CD4-positive, CD25-positive, alpha-beta regulatory T cell (primary cell): ENCODE results near the gene TBC1D8B. TPM values are rescaled to one million over a fixed set of nuclear protein-coding genes. Genes with fewer than 3 reads are reported as not detected.
A peak's percentile ranks its signal among the peaks of the same experiment; 100 is the strongest.
"Not testable (repeated sequence)": the region's sequence is repeated elsewhere in the genome, so short reads cannot be mapped to it uniquely, and the experiment has no call there.

ENCODE experiments used
- ATAC-seq, 2 donors: fragments of 150-1000 bp; cut with Tn5 transposase; one replicate each; pipeline ENCODE4 v1.10.0; 2021; ENCODE audit warnings: low read depth in 2 of 2, moderate number of reproducible peaks in 2 of 2, moderate library complexity in 1 of 2
- DNase-seq, 3 donors: peaks; one replicate each; pipeline versions ENCODE4 v3.0.0 to v3.0.0-alpha.2; 2012 to 2022; ENCODE audit warnings: mixed read lengths in 1 of 3
- H3K27ac ChIP-seq: one replicate; pipeline ENCODE4 v1.7.0; 2013; ENCODE audit warnings: mild to moderate bottlenecking, low read length; ENCODE audit not compliant: insufficient read depth, poor library complexity, severe bottlenecking
- H3K27me3 ChIP-seq: one replicate; pipeline ENCODE4 v1.7.0; 2013; ENCODE audit warnings: low read length; ENCODE audit not compliant: control insufficient read depth, insufficient read depth
- H3K36me3 ChIP-seq: one replicate; pipeline ENCODE4 v1.7.0; 2013; ENCODE audit warnings: mild to moderate bottlenecking, low read length, moderate library complexity; ENCODE audit not compliant: control insufficient read depth, insufficient read depth
- H3K4me1 ChIP-seq: 2 replicates; pipeline ENCODE4 v1.7.0; 2013; ENCODE audit warnings: mild to moderate bottlenecking, low read length; ENCODE audit not compliant: insufficient read depth, control insufficient read depth, poor library complexity, severe bottlenecking
- H3K4me3 ChIP-seq: one replicate; pipeline ENCODE4 v1.7.0; 2013; ENCODE audit warnings: low read depth, mild to moderate bottlenecking, low read length, moderate library complexity
- H3K9me3 ChIP-seq, 2 experiments: 1 replicate in 1 of 2; 2 replicates in 1 of 2; pipeline ENCODE4 v1.7.0; 2013; ENCODE audit warnings: low read length in 2 of 2, mild to moderate bottlenecking in 1 of 2, moderate library complexity in 1 of 2; ENCODE audit not compliant: control insufficient read depth in 2 of 2
- H3K27ac Mint-ChIP-seq, 3 donors: one replicate each; pipeline ENCODE4 v1.8.0; 2020 to 2022; ENCODE audit warnings: mild to moderate bottlenecking in 3 of 3, mixed read lengths in 3 of 3, moderate library complexity in 2 of 3
- H3K27me3 Mint-ChIP-seq: one replicate; pipeline ENCODE4 v1.8.0; 2022; ENCODE audit warnings: mild to moderate bottlenecking, mixed read lengths
- H3K36me3 Mint-ChIP-seq: one replicate; pipeline ENCODE4 v1.8.0; 2020; ENCODE audit warnings: mixed read lengths
- H3K4me1 Mint-ChIP-seq, 4 donors: one replicate each; pipeline ENCODE4 v1.8.0; 2020 to 2022; ENCODE audit warnings: mixed read lengths in 4 of 4, mild to moderate bottlenecking in 1 of 4
- H3K4me3 Mint-ChIP-seq, 4 donors: one replicate each; pipeline ENCODE4 v1.8.0; 2020 to 2022; ENCODE audit warnings: mild to moderate bottlenecking in 4 of 4, mixed read lengths in 4 of 4, moderate library complexity in 3 of 4
- H3K9me3 Mint-ChIP-seq, 7 donors: one replicate each; pipeline ENCODE4 v1.8.0; 2020 to 2022; ENCODE audit warnings: mixed read lengths in 7 of 7, mild to moderate bottlenecking in 3 of 7, moderate library complexity in 2 of 7
- polyA plus RNA-seq, 4 donors: library from polyadenylated mRNA; unstranded; fragments of 300-500 nt; fragmentation: Illumina TruSeq; gene quantifications; one replicate each; pipeline ENCODE4 v1.2.3, GENCODE V29; 2021
- total RNA-seq: library from RNA; stranded (reverse); gene quantifications from one replicate; pipeline ENCODE4 v1.2.3, GENCODE V29; 2022

The TBC1D8B gene
- total RNA-seq (0.17 TPM), polyA plus RNA-seq (under 1 TPM in 2 of 4 donors, not detected in 2; 0.03 to 0.05 TPM)

GRCh38 chrX:106802388-106803275 is at the start of gene TBC1D8B:
TSS of gene TBC1D8B (plus strand) at chrX:106802673. CDS start at chrX:106802854, 181 bp downstream.
- no peak within 1 kb of the TSS for H3K27ac ChIP-seq
- no peaks in the 10 kb centered on the region for H3K9me3 Mint-ChIP-seq
- no peak for ATAC-seq

GRCh38 chrX:106769288-106769687 is 33.2 kb upstream of the TBC1D8B start:
- H3K27me3 ChIP-seq, H3K27ac Mint-ChIP-seq, H3K36me3 ChIP-seq, H3K9me3 Mint-ChIP-seq, DNase-seq, H3K4me1 ChIP-seq, ATAC-seq, H3K4me3 ChIP-seq, H3K4me3 Mint-ChIP-seq, H3K27me3 Mint-ChIP-seq, H3K4me1 Mint-ChIP-seq, H3K36me3 Mint-ChIP-seq, H3K27ac ChIP-seq, H3K9me3 ChIP-seq: not testable (repeated sequence)

More at GRCh38 chrX:106802388-106803275, at the start of gene TBC1D8B:
- H3K36me3 ChIP-seq = no peaks in the 10 kb centered on the region
- H3K4me3 ChIP-seq = peak within 1 kb of the TSS; percentile 32
- H3K9me3 ChIP-seq = no peaks in the 10 kb centered on the region
- peaks cover 0 to 10% (median 0%) of the 10 kb centered on the region in 4 donors for H3K4me1 Mint-ChIP-seq
- DNase-seq = peak in 1 of 3 donors; percentile 33
- H3K4me1 ChIP-seq = no peaks in the 10 kb centered on the region
- H3K27me3 Mint-ChIP-seq = peaks cover 27% of the 10 kb centered on the region
- peaks cover 5% of the 10 kb centered on the region for H3K27me3 ChIP-seq
- H3K36me3 Mint-ChIP-seq = no peaks in the 10 kb centered on the region
- peak within 1 kb of the TSS in 3 of 4 donors; percentile 69 to 87 (median 83) for H3K4me3 Mint-ChIP-seq
- H3K27ac Mint-ChIP-seq = no peak within 1 kb of the TSS

- no peak overlapping the region for H3K27ac ChIP-seq
- no peak overlapping the region for H3K27ac Mint-ChIP-seq
- no peaks in the 10 kb centered on the region for H3K27me3 Mint-ChIP-seq
- H3K36me3 ChIP-seq = no peaks in the 10 kb centered on the region
- no peaks in the 10 kb centered on the region for H3K9me3 ChIP-seq
- H3K4me3 ChIP-seq = no peak overlapping the region
- no peaks in the 10 kb centered on the region for H3K4me1 ChIP-seq
- peaks cover 0 to 1% (median 0%) of the 10 kb centered on the region in 7 donors for H3K9me3 Mint-ChIP-seq
- H3K4me3 Mint-ChIP-seq = no peak overlapping the region
- H3K4me1 Mint-ChIP-seq = no peaks in the 10 kb centered on the region
- ATAC-seq (no peak), DNase-seq (no peak)
- H3K27me3 ChIP-seq = no peaks in the 10 kb centered on the region
- H3K36me3 Mint-ChIP-seq = no peaks in the 10 kb centered on the region
These were observed 27.5 kb upstream of the TBC1D8B start for GRCh38 chrX:106774981-106775380.

- no peaks in the 10 kb centered on the region for H3K4me1 Mint-ChIP-seq
These were observed 22.2 kb upstream of the TBC1D8B start for GRCh38 chrX:106780264-106780663.

GRCh38 chrX:106780664-106781377 is 21.7 kb upstream of the TBC1D8B start:
- Mint-ChIP-seq H3K4me3 (no peak overlapping the region), H3K4me1 (no peaks in the 10 kb centered on the region), H3K36me3 (no peaks in the 10 kb centered on the region), H3K27ac (no peak overlapping the region), H3K27me3 (peaks cover 6% of the 10 kb centered on the region), H3K9me3 (no peaks in the 10 kb centered on the region)
- Histone ChIP-seq H3K9me3 (no peaks in the 10 kb centered on the region), H3K27me3 (peaks cover 2% of the 10 kb centered on the region), H3K4me3 (no peak overlapping the region), H3K36me3 (no peaks in the 10 kb centered on the region), H3K27ac (no peak overlapping the region), H3K4me1 (no peaks in the 10 kb centered on the region)
- ATAC-seq = no peak
- DNase-seq = no peak

More at GRCh38 chrX:106780264-106780663, 22.2 kb upstream of the TBC1D8B start:
- Mint-ChIP-seq H3K27me3 (peaks cover 6% of the 10 kb centered on the region), H3K9me3 (no peaks in the 10 kb centered on the region), H3K27ac (no peak overlapping the region), H3K4me3 (no peak overlapping the region), H3K36me3 (no peaks in the 10 kb centered on the region)
- no peaks in the 10 kb centered on the region for H3K9me3 ChIP-seq
- peaks cover 1% of the 10 kb centered on the region for H3K27me3 ChIP-seq
- no peaks in the 10 kb centered on the region for H3K4me1 ChIP-seq
- no peak overlapping the region for H3K27ac ChIP-seq
- no peak for DNase-seq
- ATAC-seq = no peak
- H3K4me3 ChIP-seq = no peak overlapping the region
- H3K36me3 ChIP-seq = no peaks in the 10 kb centered on the region

- Mint-ChIP-seq H3K27ac (no peak overlapping the region), H3K9me3 (no peaks in the 10 kb centered on the region), H3K27me3 (peaks cover 6% of the 10 kb centered on the region), H3K4me1 (no peaks in the 10 kb centered on the region), H3K4me3 (no peak overlapping the region), H3K36me3 (no peaks in the 10 kb centered on the region)
- peaks cover 2% of the 10 kb centered on the region for H3K27me3 ChIP-seq
- H3K4me3 ChIP-seq = no peak overlapping the region
- no peaks in the 10 kb centered on the region for H3K9me3 ChIP-seq
- ATAC-seq (no peak), DNase-seq (no peak)
- H3K27ac ChIP-seq = no peak overlapping the region
- no peaks in the 10 kb centered on the region for H3K4me1 ChIP-seq
- H3K36me3 ChIP-seq = no peaks in the 10 kb centered on the region
These were observed 18.8 kb upstream of the TBC1D8B start for GRCh38 chrX:106783716-106784115.

GRCh38 chrX:106791495-106791894 is 11.0 kb upstream of the TBC1D8B start:
- H3K4me3 Mint-ChIP-seq = no peak overlapping the region
- no peak overlapping the region for H3K27ac Mint-ChIP-seq
- H3K36me3 ChIP-seq = no peaks in the 10 kb centered on the region
- H3K4me3 ChIP-seq = no peak overlapping the region
- H3K4me1 ChIP-seq = no peaks in the 10 kb centered on the region
- no peaks in the 10 kb centered on the region for H3K27me3 ChIP-seq
- no peaks in the 10 kb centered on the region for H3K27me3 Mint-ChIP-seq
- H3K4me1 Mint-ChIP-seq = no peaks in the 10 kb centered on the region
- no peaks in the 10 kb centered on the region for H3K36me3 Mint-ChIP-seq
- DNase-seq (peak in 1 of 3 donors; percentile 21), ATAC-seq (no peak)
- no peaks in the 10 kb centered on the region for H3K9me3 Mint-ChIP-seq
- no peaks in the 10 kb centered on the region for H3K9me3 ChIP-seq
- H3K27ac ChIP-seq = no peak overlapping the region
